ENCODE measurements around the gene TMCC2. TPM values are rescaled to one million over a fixed set of nuclear protein-coding genes. Genes with fewer than 3 reads are reported as not detected.

TMCC2 gene
- total RNA-seq, 1 donor from 2014 or later: 3.4 TPM

DNA sequence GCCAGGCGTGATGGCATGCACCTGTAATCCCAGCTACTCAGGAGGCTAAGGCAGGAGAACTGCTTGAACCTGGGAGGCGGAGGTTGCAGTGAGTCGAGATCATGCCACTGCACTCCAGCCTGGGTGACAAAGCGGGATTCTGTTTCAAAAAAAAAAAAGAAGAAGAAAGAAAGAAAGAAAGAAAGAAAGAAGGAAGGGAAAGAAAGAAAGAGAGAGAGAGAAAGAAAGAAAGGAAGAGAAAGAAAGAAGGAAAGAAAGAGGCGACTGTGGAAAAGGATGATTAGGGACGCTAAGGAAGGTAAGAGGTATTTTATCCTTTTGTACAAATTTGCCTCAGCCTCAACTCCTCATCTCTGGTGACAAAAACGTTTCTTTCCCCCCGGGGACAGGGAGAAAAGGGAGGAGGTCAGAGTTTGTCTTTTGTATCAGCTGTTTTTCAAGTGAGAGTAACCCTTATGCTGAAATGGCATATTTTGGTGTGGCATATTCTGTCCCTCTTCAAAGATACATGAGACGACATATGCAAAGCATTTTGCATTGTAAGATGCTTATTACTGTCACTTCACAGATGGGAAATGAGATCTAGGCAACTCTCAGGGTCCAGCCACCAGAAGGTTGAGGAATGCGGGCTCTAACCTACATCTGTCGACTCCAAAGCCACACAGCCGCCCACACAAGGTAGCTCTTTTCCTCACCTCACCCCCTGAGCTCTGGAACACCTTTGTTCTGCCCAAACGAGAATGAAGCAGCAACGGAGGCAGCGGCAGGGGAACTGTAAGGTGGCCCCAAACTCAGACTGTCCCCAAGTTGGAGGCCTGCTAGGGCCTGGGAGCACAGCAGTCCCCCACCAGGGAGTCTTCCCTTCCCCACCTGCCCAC is 55.8 kb downstream of the TMCC2 start:
- Mint-ChIP-seq H3K4me3 (ENCODE audit: unreplicated experiment) (no peak overlapping the region), H3K27me3 (ENCODE audit: unreplicated experiment) (no peaks in the 10 kb centered on the region), H3K4me1 (ENCODE audit: unreplicated experiment) (peaks cover 57% of the 10 kb centered on the region), H3K27ac (ENCODE audit: unreplicated experiment) (peak overlapping the region; percentile 50), H3K36me3 (ENCODE audit: unreplicated experiment) (no peaks in the 10 kb centered on the region), H3K9me3 (ENCODE audit: unreplicated experiment) (no peaks in the 10 kb centered on the region)
- TF ChIP-seq, protein P1, sequence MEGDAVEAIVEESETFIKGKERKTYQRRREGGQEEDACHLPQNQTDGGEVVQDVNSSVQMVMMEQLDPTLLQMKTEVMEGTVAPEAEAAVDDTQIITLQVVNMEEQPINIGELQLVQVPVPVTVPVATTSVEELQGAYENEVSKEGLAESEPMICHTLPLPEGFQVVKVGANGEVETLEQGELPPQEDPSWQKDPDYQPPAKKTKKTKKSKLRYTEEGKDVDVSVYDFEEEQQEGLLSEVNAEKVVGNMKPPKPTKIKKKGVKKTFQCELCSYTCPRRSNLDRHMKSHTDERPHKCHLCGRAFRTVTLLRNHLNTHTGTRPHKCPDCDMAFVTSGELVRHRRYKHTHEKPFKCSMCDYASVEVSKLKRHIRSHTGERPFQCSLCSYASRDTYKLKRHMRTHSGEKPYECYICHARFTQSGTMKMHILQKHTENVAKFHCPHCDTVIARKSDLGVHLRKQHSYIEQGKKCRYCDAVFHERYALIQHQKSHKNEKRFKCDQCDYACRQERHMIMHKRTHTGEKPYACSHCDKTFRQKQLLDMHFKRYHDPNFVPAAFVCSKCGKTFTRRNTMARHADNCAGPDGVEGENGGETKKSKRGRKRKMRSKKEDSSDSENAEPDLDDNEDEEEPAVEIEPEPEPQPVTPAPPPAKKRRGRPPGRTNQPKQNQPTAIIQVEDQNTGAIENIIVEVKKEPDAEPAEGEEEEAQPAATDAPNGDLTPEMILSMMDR (IDR thresholded peaks at IDR 0.05): no peak
- DNase-seq (ENCODE audit: extremely low spot score, unreplicated experiment): no peak

DNA sequence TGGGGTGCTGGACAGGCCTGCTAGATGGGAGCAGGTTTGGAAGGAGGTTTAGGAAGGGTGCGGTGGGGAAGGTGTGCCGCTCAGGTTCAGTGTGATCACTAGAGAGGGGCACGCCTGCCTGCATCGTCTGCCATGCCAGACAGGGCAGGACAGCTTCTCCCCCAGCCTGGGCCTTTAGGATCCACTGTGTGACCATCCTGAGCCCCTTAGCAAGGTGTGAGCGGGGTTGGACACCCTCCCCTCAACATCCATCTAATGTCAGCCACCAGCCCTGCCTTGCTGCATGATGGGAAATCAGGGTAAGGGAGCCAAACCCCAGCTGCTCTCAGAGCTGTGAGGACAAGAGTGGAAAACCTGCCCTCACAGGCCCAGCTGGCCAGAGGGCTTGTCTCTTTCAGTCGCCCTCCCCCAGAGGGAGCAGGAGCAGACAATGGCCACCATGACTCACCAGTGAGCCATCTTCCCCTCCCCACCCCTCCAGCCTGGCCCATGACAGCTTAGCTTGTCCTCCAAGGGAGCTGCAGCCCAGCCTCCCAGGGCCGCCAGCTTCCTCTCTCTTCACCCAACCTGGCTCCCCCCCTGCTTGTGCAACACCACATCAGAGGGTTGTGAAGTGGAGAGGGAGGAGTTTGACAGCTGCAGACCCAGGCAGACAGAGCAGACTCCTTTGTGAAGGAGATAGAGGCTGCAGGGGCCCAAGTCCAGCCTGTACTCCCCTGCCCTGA is 56.8 kb downstream of the TMCC2 start:
- no peaks in the 10 kb centered on the region for H3K9me3 Mint-ChIP-seq (ENCODE audit: unreplicated experiment)
- no peak overlapping the region for H3K4me3 Mint-ChIP-seq (ENCODE audit: unreplicated experiment)
- H3K27ac Mint-ChIP-seq (ENCODE audit: unreplicated experiment): peak overlapping the region; percentile 87
- TF ChIP-seq, protein P1 (IDR thresholded peaks at IDR 0.05): no peak
- no peaks in the 10 kb centered on the region for H3K27me3 Mint-ChIP-seq (ENCODE audit: unreplicated experiment)
- H3K4me1 Mint-ChIP-seq (ENCODE audit: unreplicated experiment): peaks cover 59% of the 10 kb centered on the region
- DNase-seq (ENCODE audit: extremely low spot score, unreplicated experiment): peak; percentile 91
- no peaks in the 10 kb centered on the region for H3K36me3 Mint-ChIP-seq (ENCODE audit: unreplicated experiment)

DNA sequence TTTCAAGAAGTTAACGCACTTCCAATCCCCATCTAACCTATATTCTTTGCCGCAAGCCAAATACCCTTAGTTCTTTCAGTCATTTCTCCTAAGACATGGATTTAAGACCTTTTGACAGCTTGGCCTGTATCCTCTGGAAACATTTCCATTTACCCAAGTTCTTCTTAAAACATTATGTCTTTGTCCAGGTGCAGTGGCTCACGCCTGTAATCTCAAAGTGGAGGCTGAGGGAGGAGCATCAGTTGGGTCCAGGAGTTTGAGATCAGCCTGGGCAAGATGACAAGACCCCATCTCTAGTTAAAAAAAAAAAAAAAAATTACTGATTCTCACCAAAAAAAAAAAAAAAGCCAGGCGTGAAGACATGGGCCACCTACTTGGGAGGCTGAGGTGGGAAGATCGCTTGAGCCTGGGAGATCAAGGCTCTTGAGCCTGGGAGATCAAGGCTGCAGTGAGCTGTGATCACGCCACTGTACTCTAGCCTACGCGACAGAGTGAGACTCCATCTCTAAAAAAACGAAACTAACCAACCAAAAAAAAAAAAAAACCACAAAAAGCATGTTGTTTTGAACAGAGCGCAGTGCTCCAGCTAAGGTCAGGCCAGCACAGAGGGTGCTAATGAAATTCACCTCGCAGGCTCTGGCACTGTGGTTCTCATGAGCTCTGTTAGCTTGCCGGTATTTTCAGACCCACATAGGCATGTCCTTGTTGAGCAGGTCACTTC is 57.8 kb downstream of the TMCC2 start:
- no peaks in the 10 kb centered on the region for H3K9me3 Mint-ChIP-seq (ENCODE audit: unreplicated experiment)
- H3K36me3 Mint-ChIP-seq (ENCODE audit: unreplicated experiment): no peaks in the 10 kb centered on the region
- peak overlapping the region; percentile 87 for H3K27ac Mint-ChIP-seq (ENCODE audit: unreplicated experiment)
- TF ChIP-seq, protein P1 (IDR thresholded peaks at IDR 0.05): no peak
- no peak for DNase-seq (ENCODE audit: extremely low spot score, unreplicated experiment)
- peak overlapping the region; percentile 26 for H3K4me3 Mint-ChIP-seq (ENCODE audit: unreplicated experiment)
- peaks cover 59% of the 10 kb centered on the region for H3K4me1 Mint-ChIP-seq (ENCODE audit: unreplicated experiment)
- H3K27me3 Mint-ChIP-seq (ENCODE audit: unreplicated experiment): no peaks in the 10 kb centered on the region

DNA sequence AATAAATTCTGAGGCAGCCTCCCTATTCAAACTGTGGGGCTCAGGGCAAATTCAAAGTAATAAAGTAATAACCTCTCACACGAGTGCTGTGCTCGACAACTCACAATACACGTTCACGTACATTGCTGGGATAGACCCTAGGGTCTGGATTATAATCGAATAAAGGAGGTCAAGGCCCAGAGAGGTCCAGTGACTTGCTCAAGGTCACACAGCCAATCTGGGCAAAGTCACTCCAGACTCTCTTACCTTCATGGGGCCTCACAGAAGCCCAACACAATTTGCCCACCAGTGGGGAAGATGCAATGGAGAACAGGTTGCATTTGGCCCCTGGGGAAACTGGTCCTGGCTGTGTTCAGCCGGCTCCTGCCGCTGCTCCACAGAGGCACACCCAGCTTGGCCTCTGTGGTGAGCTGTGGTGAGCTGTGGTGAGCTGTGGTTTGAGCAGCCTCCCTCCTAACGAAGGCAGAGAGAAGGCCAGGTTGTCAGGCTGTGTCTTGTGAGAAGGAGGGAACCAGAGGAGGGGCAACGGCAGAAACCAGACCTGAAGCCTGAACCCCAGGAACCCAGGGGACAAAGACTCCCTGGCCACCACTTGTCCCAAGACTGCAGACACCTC is 58.7 kb downstream of the TMCC2 start:
- DNase-seq (ENCODE audit: extremely low spot score, unreplicated experiment): no peak
- H3K36me3 Mint-ChIP-seq (ENCODE audit: unreplicated experiment): no peaks in the 10 kb centered on the region
- TF ChIP-seq, protein P1 (IDR thresholded peaks at IDR 0.05): no peak
- no peaks in the 10 kb centered on the region for H3K9me3 Mint-ChIP-seq (ENCODE audit: unreplicated experiment)
- no peaks in the 10 kb centered on the region for H3K27me3 Mint-ChIP-seq (ENCODE audit: unreplicated experiment)
- peak overlapping the region; percentile 87 for H3K27ac Mint-ChIP-seq (ENCODE audit: unreplicated experiment)
- no peak overlapping the region for H3K4me3 Mint-ChIP-seq (ENCODE audit: unreplicated experiment)
- H3K4me1 Mint-ChIP-seq (ENCODE audit: unreplicated experiment): peaks cover 59% of the 10 kb centered on the region
